Myometrial cell (primary cell): ENCODE results near the gene GPR89A. TPM values are rescaled to one million over a fixed set of nuclear protein-coding genes. Genes with fewer than 3 reads are reported as not detected.

ENCODE experiments used
- total RNA-seq: library from RNA; depleted of rRNA; stranded (reverse); fragments of >200 nt; gene quantifications from 2 replicates; pipeline ENCODE4 v1.2.3, GENCODE V29; 2015

GPR89A gene
- total RNA-seq: 25.4 and 59.0 TPM in 2 replicates

GRCh38 chr1:145607833-145608733, at the start of gene GPR89A:
Gene GPR89A (plus strand): TSS chr1:145607988. CDS start chr1:145608134, 146 bp downstream.

GRCh38 chr1:145707183-145707867, 99.5 kb downstream of the GPR89A start, which contains the start of gene PDZK1:
Gene PDZK1 (minus strand): TSS chr1:145707368. CDS start chr1:145688021, 19,347 bp downstream.

GRCh38 chr1:145719230-145720079, 111.7 kb downstream of the GPR89A start, which contains the start of gene CD160:
Gene CD160 (plus strand): TSS chr1:145719499. CDS start chr1:145728328, 8,829 bp downstream.

Other genes starting within 250 kb of the GPR89A start
- 0.58 and 1.6 TPM in 2 replicates for gene NBPF20, start 182.4 kb upstream of the GPR89A start, total RNA-seq
- gene PDZK1, start 99.4 kb downstream of the GPR89A start, total RNA-seq: 0.53 and 2.0 TPM in 2 replicates
- not detected in 2 replicates for gene CD160, start 111.5 kb downstream of the GPR89A start, total RNA-seq
- 9.5 and 9.7 TPM in 2 replicates for gene RNF115, start 216.1 kb downstream of the GPR89A start, total RNA-seq
- 42.5 and 47.0 TPM in 2 replicates for gene POLR3C, start 216.2 kb downstream of the GPR89A start, total RNA-seq
- 7.3 and 10.1 TPM in 2 replicates for gene NUDT17, start 237.6 kb downstream of the GPR89A start, total RNA-seq